T1000 (cell line): ENCODE measurements around the gene OR2T29.
"Not testable (repeated sequence)": the region's sequence is repeated elsewhere in the genome, so short reads cannot be mapped to it uniquely, and the experiment has no call there.

ENCODE experiments used
- DNase-seq: peaks from one replicate; lab custom pipeline; 2025; ENCODE audit warnings: mixed read lengths; lab: John Stamatoyannopoulos, UW

The OR2T29 gene

GRCh38 chr1:248507773-248508172, 54.8 kb downstream of the OR2T29 start, which contains the start of gene OR2G6:
OR2G6 (plus strand) TSS chr1:248508073; CDS start chr1:248521647, 13,574 bp downstream.
- not testable (repeated sequence) for DNase-seq
